GM06990 (cell line): ENCODE results near the gene PCNX4.
A peak's percentile ranks its signal among the peaks of the same experiment; 100 is the strongest.

Experiments used
- DNase-seq: peaks from one replicate; pipeline ENCODE4 v3.0.0-alpha.2; 2011; ENCODE audit not compliant: insufficient read length; ENCODE audit errors: extremely low read depth
- H3K27me3 ChIP-seq: replicated peaks from 2 replicates; pipeline ENCODE4 v1.6.0; 2011; ENCODE audit warnings: low read length; ENCODE audit not compliant: control insufficient read depth, insufficient read depth
- H3K36me3 ChIP-seq: 2 replicates; pipeline ENCODE4 v1.5.1; 2011; ENCODE audit warnings: low read length; ENCODE audit not compliant: control insufficient read depth, insufficient read depth
- H3K4me3 ChIP-seq: replicated peaks from 2 replicates; pipeline ENCODE4 v1.5.1; 2011; ENCODE audit warnings: low read depth, mild to moderate bottlenecking, control low read depth, low read length
- TF ChIP-seq, protein P1 (sequence below): IDR thresholded peaks from 2 replicates; pipeline ENCODE4 v1.5.1; 2011; ENCODE audit warnings: low read length, control low read depth, mild to moderate bottlenecking, inconsistent platforms; ENCODE audit not compliant: insufficient read depth, poor library complexity, severe bottlenecking

The PCNX4 gene

GRCh38 chr14:60184146-60184904 is 92.6 kb downstream of the PCNX4 start:
- Histone ChIP-seq H3K4me3 (peak overlapping the region; percentile 58), H3K36me3 (no peaks in the 10 kb centered on the region), H3K27me3 (no peaks in the 10 kb centered on the region)
- peak; percentile 50 for DNase-seq
- TF ChIP-seq, protein P1, sequence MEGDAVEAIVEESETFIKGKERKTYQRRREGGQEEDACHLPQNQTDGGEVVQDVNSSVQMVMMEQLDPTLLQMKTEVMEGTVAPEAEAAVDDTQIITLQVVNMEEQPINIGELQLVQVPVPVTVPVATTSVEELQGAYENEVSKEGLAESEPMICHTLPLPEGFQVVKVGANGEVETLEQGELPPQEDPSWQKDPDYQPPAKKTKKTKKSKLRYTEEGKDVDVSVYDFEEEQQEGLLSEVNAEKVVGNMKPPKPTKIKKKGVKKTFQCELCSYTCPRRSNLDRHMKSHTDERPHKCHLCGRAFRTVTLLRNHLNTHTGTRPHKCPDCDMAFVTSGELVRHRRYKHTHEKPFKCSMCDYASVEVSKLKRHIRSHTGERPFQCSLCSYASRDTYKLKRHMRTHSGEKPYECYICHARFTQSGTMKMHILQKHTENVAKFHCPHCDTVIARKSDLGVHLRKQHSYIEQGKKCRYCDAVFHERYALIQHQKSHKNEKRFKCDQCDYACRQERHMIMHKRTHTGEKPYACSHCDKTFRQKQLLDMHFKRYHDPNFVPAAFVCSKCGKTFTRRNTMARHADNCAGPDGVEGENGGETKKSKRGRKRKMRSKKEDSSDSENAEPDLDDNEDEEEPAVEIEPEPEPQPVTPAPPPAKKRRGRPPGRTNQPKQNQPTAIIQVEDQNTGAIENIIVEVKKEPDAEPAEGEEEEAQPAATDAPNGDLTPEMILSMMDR: peak; percentile 42

GRCh38 chr14:60184905-60185555 is 93.3 kb downstream of the PCNX4 start:
- Histone ChIP-seq H3K27me3 (no peaks in the 10 kb centered on the region), H3K36me3 (no peaks in the 10 kb centered on the region), H3K4me3 (no peak overlapping the region)
- DNase-seq: no peak
- TF ChIP-seq, protein P1: no peak

DNA sequence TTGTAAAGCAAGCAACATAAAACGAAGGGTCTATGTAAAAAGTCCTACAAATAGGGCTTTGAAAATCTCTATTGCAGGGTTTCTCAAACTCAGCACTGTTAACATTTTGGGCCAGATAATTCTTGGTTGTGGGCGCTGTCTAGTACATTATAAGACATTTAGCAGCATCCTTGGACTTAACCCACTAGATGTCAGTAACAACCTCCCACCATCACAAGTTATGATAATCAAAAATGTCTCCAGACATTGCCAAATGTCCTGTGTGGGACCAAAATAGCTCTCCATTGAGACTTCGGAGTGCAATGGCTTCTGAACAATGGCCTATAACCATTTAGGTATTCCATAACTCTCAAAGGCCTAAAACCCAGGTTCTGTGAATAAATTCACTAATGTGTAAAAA is 96.4 kb downstream of the PCNX4 start:
- Histone ChIP-seq H3K4me3 (no peak overlapping the region), H3K27me3 (no peaks in the 10 kb centered on the region), H3K36me3 (no peaks in the 10 kb centered on the region)
- no peak for DNase-seq
- TF ChIP-seq, protein P1: peak; percentile 34

DNA sequence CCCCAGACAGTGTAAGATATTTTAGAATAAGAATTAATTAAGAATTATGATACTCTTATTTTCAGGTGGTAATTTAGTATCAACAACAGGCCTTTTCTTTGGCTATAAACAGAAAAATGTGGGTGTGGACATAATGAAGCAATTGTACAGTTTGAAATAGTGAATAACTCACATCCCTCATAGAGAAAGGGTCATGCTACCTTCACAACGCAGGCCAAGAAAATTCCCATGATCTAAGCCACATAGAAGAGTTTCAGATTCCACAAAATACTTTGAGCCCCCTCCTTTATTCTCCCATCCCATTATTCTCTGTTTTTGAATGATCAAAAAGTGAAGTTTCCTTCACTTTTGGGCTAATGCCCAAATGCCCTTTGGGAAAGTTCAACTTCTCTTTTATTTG is 97.0 kb downstream of the PCNX4 start:
- no peak overlapping the region for H3K4me3 ChIP-seq
- DNase-seq: no peak
- TF ChIP-seq, protein P1: no peak
- H3K36me3 ChIP-seq: no peaks in the 10 kb centered on the region
- H3K27me3 ChIP-seq: no peaks in the 10 kb centered on the region

GRCh38 chr14:60189923-60190840 is 98.5 kb downstream of the PCNX4 start:
- no peak overlapping the region for H3K4me3 ChIP-seq
- TF ChIP-seq, protein P1: no peak
- H3K27me3 ChIP-seq: no peaks in the 10 kb centered on the region
- DNase-seq: no peak
- H3K36me3 ChIP-seq: no peaks in the 10 kb centered on the region
